ENCODE measurements around the gene PFKL. TPM values are rescaled to one million over a fixed set of nuclear protein-coding genes. Genes with fewer than 3 reads are reported as not detected.

The PFKL gene
- total and polyA plus RNA-seq, 2 donors (not counting 1 experiment from before 2014, with no cell fraction given): 267 to 318 TPM

GRCh38 chr21:44291936-44292811, 7.7 kb upstream of the PFKL start:
- H3K79me2 ChIP-seq (ENCODE audit: control insufficient read depth, insufficient read depth, low read length): no peaks in the 10 kb centered on the region
- Mint-ChIP-seq H3K27me3 (no peaks in the 10 kb centered on the region), H3K9me3 (ENCODE audit: insufficient read depth) (no peaks in the 10 kb centered on the region), H3K4me1 (peaks cover 30% of the 10 kb centered on the region), H3K27ac (peak overlapping the region; percentile 53), H3K4me3 (peak overlapping the region; percentile 13)
- 78% methylated on average over 25 of the region's 25 CpGs for WGBS (ENCODE audit: insufficient coverage)
- H3K27ac ChIP-seq (ENCODE audit: low read length in 2 of 2): no peak overlapping the region
- intact Hi-C loops (cut with micrococcal nuclease): no loop called here
- H2AFZ ChIP-seq (ENCODE audit: insufficient read depth, low read depth, low read length, poor library complexity, severe bottlenecking): no peak overlapping the region
- no peaks in the 10 kb centered on the region for H3K36me3 ChIP-seq (replicated peaks in 1 of 2; ENCODE audit: control extremely low read depth in 1 of 2, control insufficient read depth in 1 of 2, extremely low read depth in 1 of 2, insufficient read depth in 2 of 2, low read length in 1 of 2)
- no peak overlapping the region for H3K4me2 ChIP-seq (replicated peaks; ENCODE audit: low read depth, low read length, poor library complexity, severe bottlenecking)
- TF ChIP-seq EZH2 (IDR thresholded peaks at IDR 0.05; ENCODE audit: borderline replicate concordance, insufficient read depth, low read depth, low read length, poor library complexity, severe bottlenecking) (no peak), CTCF (IDR thresholded peaks at IDR 0.05) (no peak)
- DNase-seq: no peak
- H3K27me3 ChIP-seq (replicated peaks in 1 of 4; ENCODE audit: control extremely low read depth in 1 of 4, control insufficient read depth in 3 of 4, insufficient read depth in 4 of 4, low read length in 3 of 4): no peaks in the 10 kb centered on the region
- POLR2A ChIA-PET: no interaction called here
- H3K4me3 ChIP-seq (ENCODE audit: control extremely low read depth in 1 of 5, extremely low read depth in 1 of 5, insufficient read depth in 1 of 5, low read depth in 2 of 5, low read length in 4 of 5): no peak overlapping the region
- peaks cover 0 to 3% (median 0%) of the 10 kb centered on the region in 3 donors for H3K9me3 ChIP-seq (ENCODE audit: control extremely low read depth in 1 of 3, control insufficient read depth in 2 of 3, insufficient read depth in 1 of 3, low read length in 2 of 3)
- H3K4me1 ChIP-seq (ENCODE audit: control insufficient read depth in 2 of 2, insufficient read depth in 2 of 2, low read length in 2 of 2): peaks cover 24 to 38% of the 10 kb centered on the region in 2 donors
- no peaks in the 10 kb centered on the region for H4K20me1 ChIP-seq (ENCODE audit: control insufficient read depth, insufficient read depth, low read length, poor library complexity, severe bottlenecking)
- no peak for ATAC-seq (ENCODE audit: low read depth)
- no peak overlapping the region for H3K9ac ChIP-seq (ENCODE audit: low read length)
- CTCF ChIA-PET: interaction anchor here (1.1 kb wide), 1 partner anchor 22 kb away, joined by 3 read pairs; no protein-coding TSS in a partner anchor

DNA sequence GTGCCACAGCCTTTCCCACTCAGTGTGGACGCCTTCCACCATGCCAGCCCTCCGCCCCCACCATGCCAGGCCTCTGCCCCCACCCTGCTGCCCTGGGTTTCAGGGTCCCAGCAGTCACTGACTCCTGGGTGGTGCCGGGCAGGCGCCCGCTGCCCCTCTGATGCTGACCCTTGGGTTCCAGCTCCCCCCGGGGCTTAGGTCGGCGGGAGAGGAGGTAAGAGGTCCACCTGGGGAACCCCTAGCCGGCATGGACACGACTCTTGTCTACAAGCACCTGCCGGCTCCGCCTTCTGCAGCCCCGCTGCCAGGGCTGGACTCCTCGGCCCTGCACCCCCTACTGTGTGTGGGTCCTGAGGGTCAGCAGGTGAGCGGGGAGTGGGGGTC, 7.0 kb upstream of the PFKL start:
- Histone ChIP-seq H4K20me1 (ENCODE audit: control insufficient read depth, insufficient read depth, low read length, poor library complexity, severe bottlenecking) (no peaks in the 10 kb centered on the region), H3K4me3 (ENCODE audit: control extremely low read depth in 1 of 5, extremely low read depth in 1 of 5, insufficient read depth in 1 of 5, low read depth in 2 of 5, low read length in 4 of 5) (no peak overlapping the region), H2AFZ (ENCODE audit: insufficient read depth, low read depth, low read length, poor library complexity, severe bottlenecking) (no peak overlapping the region), H3K79me2 (ENCODE audit: control insufficient read depth, insufficient read depth, low read length) (no peaks in the 10 kb centered on the region), H3K9ac (ENCODE audit: low read length) (no peak overlapping the region), H3K27me3 (replicated peaks in 1 of 4; ENCODE audit: control extremely low read depth in 1 of 4, control insufficient read depth in 3 of 4, insufficient read depth in 4 of 4, low read length in 3 of 4) (no peaks in the 10 kb centered on the region), H3K9me3 (ENCODE audit: control extremely low read depth in 1 of 3, control insufficient read depth in 2 of 3, insufficient read depth in 1 of 3, low read length in 2 of 3) (peaks cover 0 to 3% (median 0%) of the 10 kb centered on the region in 3 donors), H3K4me2 (replicated peaks; ENCODE audit: low read depth, low read length, poor library complexity, severe bottlenecking) (no peak overlapping the region), H3K27ac (ENCODE audit: low read length in 2 of 2) (no peak overlapping the region), H3K36me3 (replicated peaks in 1 of 2; ENCODE audit: control extremely low read depth in 1 of 2, control insufficient read depth in 1 of 2, extremely low read depth in 1 of 2, insufficient read depth in 2 of 2, low read length in 1 of 2) (no peaks in the 10 kb centered on the region), H3K4me1 (ENCODE audit: control insufficient read depth in 2 of 2, insufficient read depth in 2 of 2, low read length in 2 of 2) (peaks cover 30 to 44% of the 10 kb centered on the region in 2 donors)
- TF ChIP-seq EZH2 (IDR thresholded peaks at IDR 0.05; ENCODE audit: borderline replicate concordance, insufficient read depth, low read depth, low read length, poor library complexity, severe bottlenecking) (no peak), CTCF (IDR thresholded peaks at IDR 0.05) (no peak)
- intact Hi-C loops (cut with micrococcal nuclease): no loop called here
- ATAC-seq (ENCODE audit: low read depth): no peak
- no peaks in the 10 kb centered on the region for H3K9me3 Mint-ChIP-seq (ENCODE audit: insufficient read depth)
- H3K4me1 Mint-ChIP-seq: peaks cover 36% of the 10 kb centered on the region
- POLR2A ChIA-PET: no interaction called here
- CTCF ChIA-PET: no interaction called here
- H3K27me3 Mint-ChIP-seq: no peaks in the 10 kb centered on the region
- no peak overlapping the region for H3K27ac Mint-ChIP-seq
- WGBS (ENCODE audit: insufficient coverage): 93% methylated on average over 11 of the region's 15 CpGs
- DNase-seq: no peak
- peak overlapping the region; percentile 13 for H3K4me3 Mint-ChIP-seq
